ENCODE data around the gene PLXNB1.

Gene PLXNB1

GRCh38 chr3:48415251-48415953, 14.5 kb downstream of the PLXNB1 start:
- no peak for TF ChIP-seq CTCF (IDR thresholded peaks at IDR 0.05; ENCODE audit: control insufficient read depth, extremely low read depth, insufficient read depth)
- DNase-seq (ENCODE audit: low read depth), result no peak
- no peak overlapping the region for H3K4me3 ChIP-seq (ENCODE audit: low read depth, low read length)

GRCh38 chr3:48414376-48415250, 15.3 kb downstream of the PLXNB1 start:
- no peak for DNase-seq (ENCODE audit: low read depth)
- TF ChIP-seq CTCF (IDR thresholded peaks at IDR 0.05; ENCODE audit: control insufficient read depth, extremely low read depth, insufficient read depth), result no peak
- no peak overlapping the region for H3K4me3 ChIP-seq (ENCODE audit: low read depth, low read length)

- H3K4me3 ChIP-seq (ENCODE audit: low read depth, low read length), result no peak overlapping the region
- no peak for DNase-seq (ENCODE audit: low read depth)
- TF ChIP-seq CTCF (IDR thresholded peaks at IDR 0.05; ENCODE audit: control insufficient read depth, extremely low read depth, insufficient read depth), result no peak
Observed at GRCh38 chr3:48413611-48414010, 16.3 kb downstream of the PLXNB1 start.

- no peak for DNase-seq (ENCODE audit: low read depth)
- H3K4me3 ChIP-seq (ENCODE audit: low read depth, low read length), result no peak overlapping the region
- TF ChIP-seq CTCF (IDR thresholded peaks at IDR 0.05; ENCODE audit: control insufficient read depth, extremely low read depth, insufficient read depth), result no peak
Observed at GRCh38 chr3:48413086-48413485, 16.8 kb downstream of the PLXNB1 start.

- no peak overlapping the region for H3K4me3 ChIP-seq (ENCODE audit: low read depth, low read length)
- no peak for DNase-seq (ENCODE audit: low read depth)
- TF ChIP-seq CTCF (IDR thresholded peaks at IDR 0.05; ENCODE audit: control insufficient read depth, extremely low read depth, insufficient read depth), result no peak
Observed at GRCh38 chr3:48412375-48413001, 17.4 kb downstream of the PLXNB1 start.

GRCh38 chr3:48411606-48412374, 18.1 kb downstream of the PLXNB1 start:
- H3K4me3 ChIP-seq (ENCODE audit: low read depth, low read length), result no peak overlapping the region
- TF ChIP-seq CTCF (IDR thresholded peaks at IDR 0.05; ENCODE audit: control insufficient read depth, extremely low read depth, insufficient read depth), result no peak
- no peak for DNase-seq (ENCODE audit: low read depth)

Data from LNCaP clone FGC (cell line).